Endothelial cell (in vitro differentiated cells): ENCODE data around the gene NF2. TPM values are rescaled to one million over a fixed set of nuclear protein-coding genes. Genes with fewer than 3 reads are reported as not detected.

Source experiments
- DNase-seq: peaks from one replicate; pipeline ENCODE4 v3.0.0; 2021; ENCODE audit warnings: low spot score
- H3K27ac Mint-ChIP-seq: one replicate; pipeline ENCODE4 v1.8.0; 2021; ENCODE audit warnings: mixed read lengths, inconsistent platforms; ENCODE audit not compliant: unreplicated experiment
- H3K27me3 Mint-ChIP-seq: one replicate; pipeline ENCODE4 v1.8.0; 2021; ENCODE audit warnings: mild to moderate bottlenecking, moderate library complexity, mixed read lengths, inconsistent platforms; ENCODE audit not compliant: unreplicated experiment
- H3K36me3 Mint-ChIP-seq: one replicate; pipeline ENCODE4 v1.8.0; 2021; ENCODE audit warnings: mild to moderate bottlenecking, low read depth, mixed read lengths, inconsistent platforms; ENCODE audit not compliant: unreplicated experiment
- H3K4me1 Mint-ChIP-seq: one replicate; pipeline ENCODE4 v1.8.0; 2021; ENCODE audit warnings: mild to moderate bottlenecking, mixed read lengths, inconsistent platforms; ENCODE audit not compliant: unreplicated experiment
- H3K4me3 Mint-ChIP-seq: one replicate; pipeline ENCODE4 v1.8.0; 2021; ENCODE audit warnings: mild to moderate bottlenecking, mixed read lengths, inconsistent platforms; ENCODE audit not compliant: unreplicated experiment
- H3K9me3 Mint-ChIP-seq: one replicate; pipeline ENCODE4 v1.8.0; 2021; ENCODE audit warnings: mixed read lengths, inconsistent platforms; ENCODE audit not compliant: unreplicated experiment
- CTCF ChIP-seq: fragments of 200-600 bp; sonication (generic); IDR thresholded peaks from one replicate; pipeline ENCODE4 v1.5.0; 2021; ENCODE audit warnings: antibody characterized with exemption; ENCODE audit not compliant: unreplicated experiment
- total RNA-seq: library from RNA; stranded (reverse); fragmentation: NEBNext Ultra II Directional; extraction: Animal tissue kit (Norgen Biotek cat#: 25700); gene quantifications from one replicate; pipeline ENCODE4 v1.2.1, GENCODE V29; 2021; ENCODE audit not compliant: unreplicated experiment

Gene NF2
- total RNA-seq, 1 donor from 2014 or later: 44.3 TPM

- no peak within 1 kb of the TSS for H3K27ac Mint-ChIP-seq
- DNase-seq: no peak
- H3K36me3 Mint-ChIP-seq: no peaks in the 10 kb centered on the region
- H3K9me3 Mint-ChIP-seq: no peaks in the 10 kb centered on the region
- no peak for TF ChIP-seq CTCF
- H3K4me3 Mint-ChIP-seq: no peak within 1 kb of the TSS
- no peaks in the 10 kb centered on the region for H3K4me1 Mint-ChIP-seq
- peaks cover 14% of the 10 kb centered on the region for H3K27me3 Mint-ChIP-seq
Observed at GRCh38 chr22:29719899-29720645, 116.6 kb downstream of the NF2 start, which contains the start of gene CABP7. CABP7 (plus strand) TSS chr22:29720003; CDS start chr22:29720425, 422 bp downstream.

- peaks cover 14% of the 10 kb centered on the region for H3K27me3 Mint-ChIP-seq
- TF ChIP-seq CTCF: no peak
- H3K9me3 Mint-ChIP-seq: no peaks in the 10 kb centered on the region
- no peaks in the 10 kb centered on the region for H3K36me3 Mint-ChIP-seq
- DNase-seq: no peak
- no peak overlapping the region for H3K27ac Mint-ChIP-seq
- H3K4me3 Mint-ChIP-seq: no peak overlapping the region
- H3K4me1 Mint-ChIP-seq: no peaks in the 10 kb centered on the region
Observed at GRCh38 chr22:29720811-29721323, 117.4 kb downstream of the NF2 start.

DNA sequence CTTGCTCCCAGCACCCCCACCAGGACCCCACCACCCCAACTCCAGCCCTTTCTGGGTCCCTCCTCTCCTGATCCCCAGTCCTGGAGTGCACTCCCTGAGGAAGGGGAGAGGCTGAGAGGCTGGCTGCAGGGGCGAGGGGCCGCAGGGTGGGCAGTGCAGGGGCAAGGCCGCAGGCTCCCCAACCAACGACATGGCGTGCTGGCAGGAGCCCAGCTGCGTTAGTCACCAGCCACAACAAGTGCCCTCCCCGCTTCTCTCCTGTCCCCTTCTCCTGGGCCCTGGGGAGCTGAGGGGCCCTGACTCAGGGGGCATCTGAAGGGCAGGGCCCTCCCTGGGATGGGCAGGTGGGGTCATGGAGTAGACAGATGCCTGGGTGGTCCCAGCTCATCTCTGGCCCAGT is 118.7 kb downstream of the NF2 start:
- H3K36me3 Mint-ChIP-seq: no peaks in the 10 kb centered on the region
- no peaks in the 10 kb centered on the region for H3K9me3 Mint-ChIP-seq
- DNase-seq: no peak
- H3K27ac Mint-ChIP-seq: no peak overlapping the region
- no peaks in the 10 kb centered on the region for H3K4me1 Mint-ChIP-seq
- TF ChIP-seq CTCF: no peak
- no peak overlapping the region for H3K4me3 Mint-ChIP-seq
- peaks cover 14% of the 10 kb centered on the region for H3K27me3 Mint-ChIP-seq

DNA sequence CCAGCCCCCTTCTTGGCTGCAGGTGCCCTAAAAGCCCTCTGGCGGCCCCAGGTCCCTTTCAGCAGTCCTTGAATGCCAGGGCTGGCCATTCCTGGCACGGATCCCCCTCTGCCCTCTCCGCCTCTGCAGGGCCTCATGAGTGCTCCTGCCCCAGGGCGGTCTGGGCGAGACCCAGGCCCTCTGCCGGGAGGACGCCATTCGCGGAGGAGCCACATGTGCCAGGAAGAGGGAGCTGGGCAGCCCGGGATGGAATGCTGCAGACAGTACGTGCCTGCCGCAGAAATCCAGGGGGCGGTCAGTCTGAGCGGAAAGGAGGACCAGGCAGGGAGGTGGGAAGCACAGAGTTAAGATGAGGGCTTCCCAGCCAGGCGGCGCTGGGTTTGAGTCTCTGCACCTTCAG is 119.2 kb downstream of the NF2 start:
- TF ChIP-seq CTCF: no peak
- H3K9me3 Mint-ChIP-seq: no peaks in the 10 kb centered on the region
- peaks cover 10% of the 10 kb centered on the region for H3K27me3 Mint-ChIP-seq
- H3K4me1 Mint-ChIP-seq: no peaks in the 10 kb centered on the region
- H3K4me3 Mint-ChIP-seq: no peak overlapping the region
- no peak for DNase-seq
- no peaks in the 10 kb centered on the region for H3K36me3 Mint-ChIP-seq
- no peak overlapping the region for H3K27ac Mint-ChIP-seq

GRCh38 chr22:29723766-29724165 is 120.3 kb downstream of the NF2 start:
- TF ChIP-seq CTCF: no peak
- Mint-ChIP-seq H3K4me3 (no peak overlapping the region), H3K36me3 (no peaks in the 10 kb centered on the region), H3K27me3 (peaks cover 5% of the 10 kb centered on the region), H3K9me3 (no peaks in the 10 kb centered on the region), H3K4me1 (no peaks in the 10 kb centered on the region), H3K27ac (no peak overlapping the region)
- no peak for DNase-seq
